SK-N-MC (cell line): ENCODE data around the gene SDF4.

Experiments
- DNase-seq: peaks from one replicate; pipeline ENCODE4 v3.0.0-alpha.2; 2011; ENCODE audit warnings: low read depth, low spot score
- H3K27ac ChIP-seq: fragments of 200-600 bp; sonication (generic); 2 replicates; pipeline ENCODE4 v1.5.1; 2016; ENCODE audit warnings: mixed run types
- H3K36me3 ChIP-seq: fragments of 200-600 bp; sonication (generic); 2 replicates; pipeline ENCODE4 v1.6.1; 2017; ENCODE audit warnings: antibody characterized with exemption, low read length, mixed read lengths; ENCODE audit not compliant: insufficient read depth
- H3K4me3 ChIP-seq: fragments of 200-600 bp; sonication (generic); 2 replicates; pipeline ENCODE4 v1.5.1; 2016
- H3K9ac ChIP-seq: fragments of 200-600 bp; sonication (generic); 2 replicates; pipeline ENCODE4 v1.8.0; 2017; ENCODE audit warnings: mixed run types, mixed read lengths; ENCODE audit not compliant: insufficient read length
- H3K9me3 ChIP-seq: fragments of 200-600 bp; sonication (generic); 2 replicates; pipeline ENCODE4 v1.6.1; 2017; ENCODE audit warnings: low read depth, mild to moderate bottlenecking, antibody characterized with exemption, low read length, moderate library complexity, mixed read lengths
- EZH2 ChIP-seq: fragments of 200-600 bp; sonication (generic); IDR thresholded peaks from one replicate; pipeline ENCODE4 v1.6.1; 2017; ENCODE audit warnings: antibody characterized with exemption
- FOXP2 ChIP-seq: optimal IDR thresholded peaks from 2 replicates; pipeline ENCODE3; 2011; ENCODE audit warnings: mild to moderate bottlenecking, moderate library complexity; ENCODE audit not compliant: insufficient read depth; ENCODE audit errors: extremely low read length, control extremely low read depth
- POLR2AphosphoS5 ChIP-seq: IDR thresholded peaks from 2 replicates; pipeline ENCODE4 v1.6.1; 2012; ENCODE audit warnings: mild to moderate bottlenecking, low read depth, low read length, borderline replicate concordance

The SDF4 gene

GRCh38 chr1:1216770-1217620 lies 14.8 kb downstream of the SDF4 start:
- H3K9me3 ChIP-seq: no peaks in the 10 kb centered on the region
- 0 out of 2 replicates have a peak overlapping the region, but pooled peaks have one; percentile 31 for H3K27ac ChIP-seq
- H3K4me3 ChIP-seq: no peak overlapping the region
- H3K9ac ChIP-seq: no peak overlapping the region
- no peak for DNase-seq
- TF ChIP-seq FOXP2 (no peak), EZH2 (no peak), POLR2AphosphoS5 (no peak)
- peaks cover 6% of the 10 kb centered on the region; the same call in 1 of the 2 replicates for H3K36me3 ChIP-seq

- no peak overlapping the region for H3K9ac ChIP-seq
- no peak overlapping the region for H3K4me3 ChIP-seq
- peaks cover 6% of the 10 kb centered on the region; the same call in 1 of the 2 replicates for H3K36me3 ChIP-seq
- no peak overlapping the region for H3K27ac ChIP-seq
- no peak for DNase-seq
- no peak for TF ChIP-seq POLR2AphosphoS5
- no peak for TF ChIP-seq FOXP2
- no peak for TF ChIP-seq EZH2
- H3K9me3 ChIP-seq: no peaks in the 10 kb centered on the region
Observed at GRCh38 chr1:1215881-1216605, 15.8 kb downstream of the SDF4 start.

GRCh38 chr1:1215080-1215676 lies 16.6 kb downstream of the SDF4 start:
- TF ChIP-seq FOXP2: no peak
- TF ChIP-seq POLR2AphosphoS5: no peak
- TF ChIP-seq EZH2: no peak
- no peak for DNase-seq
- no peak overlapping the region for H3K9ac ChIP-seq
- H3K4me3 ChIP-seq: no peak overlapping the region
- H3K27ac ChIP-seq: no peak overlapping the region
- no peaks in the 10 kb centered on the region for H3K9me3 ChIP-seq
- H3K36me3 ChIP-seq: peaks cover 6% of the 10 kb centered on the region; the same call in 1 of the 2 replicates

GRCh38 chr1:1213345-1214265 lies 18.2 kb downstream of the SDF4 start, which contains the start of gene TNFRSF4:
Gene TNFRSF4, minus strand, starts transcription at chr1:1214153. Its CDS starts 26 bp downstream, at chr1:1214127.
- Histone ChIP-seq H3K9me3 (no peaks in the 10 kb centered on the region), H3K36me3 (peaks cover 6% of the 10 kb centered on the region; the same call in 1 of the 2 replicates), H3K27ac (no peak within 1 kb of the TSS), H3K4me3 (no peak within 1 kb of the TSS), H3K9ac (no peak within 1 kb of the TSS)
- TF ChIP-seq POLR2AphosphoS5 (no peak), EZH2 (no peak), FOXP2 (no peak)
- DNase-seq: no peak

GRCh38 chr1:1212780-1213344 lies 18.9 kb downstream of the SDF4 start:
- Histone ChIP-seq H3K9ac (no peak overlapping the region), H3K27ac (no peak overlapping the region), H3K36me3 (peaks cover 6% of the 10 kb centered on the region; the same call in 1 of the 2 replicates), H3K4me3 (no peak overlapping the region), H3K9me3 (no peaks in the 10 kb centered on the region)
- DNase-seq: no peak
- no peak for TF ChIP-seq EZH2
- no peak for TF ChIP-seq POLR2AphosphoS5
- TF ChIP-seq FOXP2: no peak

- DNase-seq: no peak
- Histone ChIP-seq H3K27ac (no peak overlapping the region), H3K9me3 (no peaks in the 10 kb centered on the region), H3K4me3 (no peak overlapping the region), H3K9ac (no peak overlapping the region), H3K36me3 (peaks cover 3% of the 10 kb centered on the region; the same call in 1 of the 2 replicates)
- no peak for TF ChIP-seq FOXP2
- TF ChIP-seq EZH2: no peak
- no peak for TF ChIP-seq POLR2AphosphoS5
Observed at GRCh38 chr1:1211541-1212441, 20.0 kb downstream of the SDF4 start.
